ENCODE data around the gene GIMAP6.
"Not testable (repeated sequence)": the region's sequence is repeated elsewhere in the genome, so short reads cannot be mapped to it uniquely, and the experiment has no call there.

The GIMAP6 gene

DNA sequence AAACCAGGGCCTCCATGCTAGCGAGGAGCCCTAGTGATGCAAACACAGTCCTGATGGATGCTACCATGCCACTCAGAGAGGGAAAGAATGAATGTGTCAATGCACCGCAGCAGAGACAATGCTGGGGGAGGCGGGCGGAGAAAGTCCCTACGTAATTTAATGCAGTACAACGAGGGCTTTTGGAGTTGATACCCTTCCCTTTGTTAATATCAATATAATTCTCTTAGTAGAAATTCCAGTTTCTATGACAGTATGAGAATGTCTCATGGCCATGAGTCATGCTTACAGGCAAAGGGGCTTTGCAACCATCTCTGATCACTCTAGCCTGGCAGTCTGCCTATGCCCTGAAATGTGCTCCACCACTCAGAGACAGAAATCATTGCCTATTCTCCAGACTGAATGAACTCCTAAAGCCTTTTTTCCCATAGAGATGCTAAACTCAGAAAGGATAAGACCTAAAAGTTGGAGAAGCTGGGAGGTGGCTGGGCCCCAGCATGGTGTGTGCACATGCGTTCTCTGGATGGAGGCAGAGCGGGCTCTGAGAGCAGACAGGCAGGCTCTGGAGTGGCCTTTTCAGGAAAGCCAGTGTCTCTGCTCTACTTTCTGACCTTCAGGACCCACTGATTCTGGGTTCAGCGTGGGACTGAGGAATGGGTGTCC is 33.0 kb upstream of the GIMAP6 start:
- Histone ChIP-seq H3K27ac (ENCODE audit: low read depth, low read length, severe bottlenecking) (no peak overlapping the region), H3K4me1 (ENCODE audit: control insufficient read depth, insufficient read depth, low read length, poor library complexity, severe bottlenecking) (no peaks in the 10 kb centered on the region), H3K9me3 (ENCODE audit: control insufficient read depth, low read length) (no peaks in the 10 kb centered on the region), H3K4me3 (ENCODE audit: extremely low read depth, insufficient read depth, low read length, poor library complexity, severe bottlenecking) (no peak overlapping the region), H3K36me3 (ENCODE audit: control insufficient read depth, insufficient read depth, low read length) (no peaks in the 10 kb centered on the region)
- WGBS, 2 experiments (ENCODE audit: insufficient coverage in 2 of 2), result 86% methylated on average over 4 to 5 of the region's 9 CpGs

GRCh38 chr7:150663802-150664494 is 31.8 kb upstream of the GIMAP6 start:
- 87% methylated on average over 2 of the region's 4 CpGs; no CpG with 5 or more reads in 1 of the 2 experiments for WGBS, 2 experiments (ENCODE audit: insufficient coverage in 2 of 2)

DNA sequence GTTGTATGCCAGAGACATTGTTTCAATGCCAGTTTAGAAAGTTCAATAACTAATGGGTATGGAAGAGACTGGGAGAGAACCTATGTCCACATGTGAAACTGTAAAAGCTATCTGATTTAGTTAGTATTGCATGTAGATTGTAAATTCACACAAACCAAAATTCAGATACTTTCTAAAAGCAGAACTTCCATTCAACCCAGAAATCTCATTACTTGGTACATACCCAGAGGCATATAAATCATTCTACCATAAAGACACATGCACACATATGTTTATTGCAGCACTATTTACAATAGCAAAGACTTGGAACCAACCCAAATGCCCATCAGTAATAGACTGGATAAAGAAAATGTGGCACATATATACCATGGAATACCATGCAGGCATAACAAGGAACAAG is 30.6 kb upstream of the GIMAP6 start:
- not testable (repeated sequence) for H3K27ac ChIP-seq (ENCODE audit: low read depth, low read length, severe bottlenecking); H3K4me3 ChIP-seq (ENCODE audit: extremely low read depth, insufficient read depth, low read length, poor library complexity, severe bottlenecking); H3K36me3 ChIP-seq (ENCODE audit: control insufficient read depth, insufficient read depth, low read length); H3K9me3 ChIP-seq (ENCODE audit: control insufficient read depth, low read length); H3K4me1 ChIP-seq (ENCODE audit: control insufficient read depth, insufficient read depth, low read length, poor library complexity, severe bottlenecking)

More at GRCh38 chr7:150663802-150664494, 31.8 kb upstream of the GIMAP6 start:
- peaks cover under 1% of the 10 kb centered on the region for H3K9me3 ChIP-seq (ENCODE audit: control insufficient read depth, low read length)
- H3K27ac ChIP-seq (ENCODE audit: low read depth, low read length, severe bottlenecking), result no peak overlapping the region
- H3K4me1 ChIP-seq (ENCODE audit: control insufficient read depth, insufficient read depth, low read length, poor library complexity, severe bottlenecking), result no peaks in the 10 kb centered on the region
- H3K4me3 ChIP-seq (ENCODE audit: extremely low read depth, insufficient read depth, low read length, poor library complexity, severe bottlenecking), result no peak overlapping the region
- H3K36me3 ChIP-seq (ENCODE audit: control insufficient read depth, insufficient read depth, low read length), result no peaks in the 10 kb centered on the region

- H3K4me1 ChIP-seq (ENCODE audit: control insufficient read depth, insufficient read depth, low read length, poor library complexity, severe bottlenecking), result no peaks in the 10 kb centered on the region
- H3K9me3 ChIP-seq (ENCODE audit: control insufficient read depth, low read length), result peaks cover 12% of the 10 kb centered on the region
- WGBS, 2 experiments (ENCODE audit: insufficient coverage in 2 of 2), result 87 to 100% methylated on average over 1 to 2 of the region's 4 CpGs
- no peak overlapping the region for H3K27ac ChIP-seq (ENCODE audit: low read depth, low read length, severe bottlenecking)
- H3K4me3 ChIP-seq (ENCODE audit: extremely low read depth, insufficient read depth, low read length, poor library complexity, severe bottlenecking), result no peak overlapping the region
- H3K36me3 ChIP-seq (ENCODE audit: control insufficient read depth, insufficient read depth, low read length), result no peaks in the 10 kb centered on the region
Measured at GRCh38 chr7:150660939-150661613, 28.9 kb upstream of the GIMAP6 start.

DNA sequence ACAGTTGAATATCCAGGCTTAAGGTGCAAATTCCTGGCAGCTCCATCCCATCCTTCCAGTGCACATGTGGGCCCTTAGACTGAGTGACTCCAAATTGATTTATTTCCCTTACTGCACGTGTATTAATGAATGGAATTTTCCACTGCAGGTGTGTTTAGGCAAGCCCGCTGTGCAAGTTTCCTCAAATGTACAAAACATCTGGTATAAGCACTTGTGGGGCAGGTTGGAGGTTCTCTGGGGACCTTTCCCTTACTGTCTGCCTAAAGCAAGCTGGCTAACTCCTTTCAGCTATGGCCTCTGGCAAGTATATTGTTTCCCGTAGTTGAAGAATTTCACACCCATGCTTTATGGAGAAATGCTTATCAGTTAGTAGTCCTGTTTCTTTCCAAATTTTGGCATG is 25.3 kb upstream of the GIMAP6 start:
- no peak overlapping the region for H3K27ac ChIP-seq (ENCODE audit: low read depth, low read length, severe bottlenecking)
- no peak overlapping the region for H3K4me3 ChIP-seq (ENCODE audit: extremely low read depth, insufficient read depth, low read length, poor library complexity, severe bottlenecking)
- no peaks in the 10 kb centered on the region for H3K4me1 ChIP-seq (ENCODE audit: control insufficient read depth, insufficient read depth, low read length, poor library complexity, severe bottlenecking)
- no peaks in the 10 kb centered on the region for H3K36me3 ChIP-seq (ENCODE audit: control insufficient read depth, insufficient read depth, low read length)
- H3K9me3 ChIP-seq (ENCODE audit: control insufficient read depth, low read length), result peaks cover 12% of the 10 kb centered on the region
- WGBS, 2 experiments (ENCODE audit: insufficient coverage in 2 of 2), result 83 to 93% methylated on average over 1 to 2 of the region's 3 CpGs

GRCh38 chr7:150656047-150656446 is 23.9 kb upstream of the GIMAP6 start:
- 96 to 100% methylated on average over 2 to 3 of the region's 5 CpGs for WGBS, 2 experiments (ENCODE audit: insufficient coverage in 2 of 2)
- Histone ChIP-seq H3K4me3 (ENCODE audit: extremely low read depth, insufficient read depth, low read length, poor library complexity, severe bottlenecking) (no peak overlapping the region), H3K27ac (ENCODE audit: low read depth, low read length, severe bottlenecking) (no peak overlapping the region), H3K4me1 (ENCODE audit: control insufficient read depth, insufficient read depth, low read length, poor library complexity, severe bottlenecking) (no peaks in the 10 kb centered on the region), H3K36me3 (ENCODE audit: control insufficient read depth, insufficient read depth, low read length) (no peaks in the 10 kb centered on the region), H3K9me3 (ENCODE audit: control insufficient read depth, low read length) (peaks cover 17% of the 10 kb centered on the region)

DNA sequence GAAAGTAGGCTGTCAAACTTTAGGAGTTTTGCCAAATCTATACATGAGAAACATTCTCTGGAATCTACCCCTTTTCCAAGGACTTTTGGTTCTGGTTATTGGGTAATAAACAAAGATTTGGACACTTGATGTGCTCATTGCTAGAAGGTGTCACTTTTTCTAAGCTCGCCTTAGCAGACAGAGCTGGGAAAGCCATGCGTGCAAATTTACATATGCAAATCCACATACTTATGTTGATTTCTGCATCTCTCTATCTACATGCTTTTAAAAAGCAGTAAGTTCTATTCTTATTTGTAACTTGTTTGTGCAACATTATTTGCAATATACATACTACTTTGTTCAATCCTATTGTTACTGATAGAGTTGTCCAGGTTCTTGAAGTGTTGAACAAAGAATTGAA is 22.5 kb upstream of the GIMAP6 start:
- Histone ChIP-seq H3K4me1 (ENCODE audit: control insufficient read depth, insufficient read depth, low read length, poor library complexity, severe bottlenecking) (no peaks in the 10 kb centered on the region), H3K27ac (ENCODE audit: low read depth, low read length, severe bottlenecking) (no peak overlapping the region), H3K36me3 (ENCODE audit: control insufficient read depth, insufficient read depth, low read length) (no peaks in the 10 kb centered on the region), H3K9me3 (ENCODE audit: control insufficient read depth, low read length) (peaks cover 17% of the 10 kb centered on the region), H3K4me3 (ENCODE audit: extremely low read depth, insufficient read depth, low read length, poor library complexity, severe bottlenecking) (no peak overlapping the region)
- WGBS, 2 experiments (ENCODE audit: insufficient coverage in 2 of 2), result 83% methylated on average over 1 of the region's 2 CpGs; no CpG with 5 or more reads in 1 of the 2 experiments

DNA sequence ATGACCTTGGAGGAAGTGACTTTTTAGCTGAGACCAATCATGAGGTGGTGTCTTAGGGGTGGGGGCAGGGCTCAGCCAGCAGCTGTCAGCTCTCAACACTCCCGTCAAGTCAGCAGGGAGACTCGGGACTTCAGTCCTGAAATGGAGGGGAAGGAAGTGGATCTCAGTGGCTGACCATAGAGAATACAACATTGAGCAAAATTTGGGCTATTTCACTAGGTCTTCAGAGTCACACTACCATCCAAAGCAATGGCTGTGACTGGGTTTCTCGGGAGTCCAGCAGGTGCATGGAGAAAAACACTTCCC is 16.8 kb upstream of the GIMAP6 start:
- no peak overlapping the region for H3K27ac ChIP-seq (ENCODE audit: low read depth, low read length, severe bottlenecking)
- peaks cover 5% of the 10 kb centered on the region for H3K9me3 ChIP-seq (ENCODE audit: control insufficient read depth, low read length)
- no peaks in the 10 kb centered on the region for H3K36me3 ChIP-seq (ENCODE audit: control insufficient read depth, insufficient read depth, low read length)
- 41 to 45% methylated on average over 2 of the region's 3 CpGs for WGBS, 2 experiments (ENCODE audit: insufficient coverage in 2 of 2)
- H3K4me1 ChIP-seq (ENCODE audit: control insufficient read depth, insufficient read depth, low read length, poor library complexity, severe bottlenecking), result no peaks in the 10 kb centered on the region
- no peak overlapping the region for H3K4me3 ChIP-seq (ENCODE audit: extremely low read depth, insufficient read depth, low read length, poor library complexity, severe bottlenecking)

DNA sequence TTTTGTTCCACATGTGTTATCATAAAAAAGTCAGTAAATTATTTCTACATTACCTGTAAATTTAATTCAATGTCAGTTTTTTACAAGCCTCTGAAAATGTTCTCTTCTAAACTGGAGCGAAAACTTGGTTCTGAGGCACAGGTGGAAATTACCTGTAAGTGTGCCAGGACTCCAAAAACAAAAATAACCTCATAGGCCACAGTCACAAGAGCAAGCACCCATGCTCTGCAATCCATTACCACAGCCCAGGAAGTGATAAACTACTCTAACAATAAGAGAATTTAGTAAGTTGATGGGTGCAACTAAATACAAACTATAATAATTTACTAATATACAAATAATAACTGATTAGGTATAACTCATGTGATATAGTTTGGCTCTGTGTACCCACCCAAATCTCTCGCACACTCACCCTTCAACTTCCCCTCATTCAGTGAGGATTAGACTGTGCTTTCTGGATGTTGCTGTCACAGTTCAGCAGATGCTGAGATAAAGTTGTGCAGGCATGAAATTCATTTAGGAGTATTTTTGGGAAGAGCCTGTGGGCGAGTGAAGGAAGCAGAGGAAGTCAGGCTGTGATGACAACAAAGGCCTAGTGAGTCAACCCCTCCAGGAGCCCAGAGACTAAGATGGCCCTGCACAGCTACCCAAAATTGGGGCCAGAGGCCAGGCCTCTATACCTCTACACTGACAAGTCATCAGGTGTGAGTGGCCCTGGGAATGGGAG is 16.3 kb upstream of the GIMAP6 start:
- H3K4me3 ChIP-seq (ENCODE audit: extremely low read depth, insufficient read depth, low read length, poor library complexity, severe bottlenecking), result no peak overlapping the region
- H3K36me3 ChIP-seq (ENCODE audit: control insufficient read depth, insufficient read depth, low read length), result no peaks in the 10 kb centered on the region
- no peak overlapping the region for H3K27ac ChIP-seq (ENCODE audit: low read depth, low read length, severe bottlenecking)
- H3K9me3 ChIP-seq (ENCODE audit: control insufficient read depth, low read length), result peaks cover 5% of the 10 kb centered on the region
- no peaks in the 10 kb centered on the region for H3K4me1 ChIP-seq (ENCODE audit: control insufficient read depth, insufficient read depth, low read length, poor library complexity, severe bottlenecking)
- WGBS, 2 experiments (ENCODE audit: insufficient coverage in 2 of 2), result 83% methylated on average over 1 of the region's 3 CpGs; no CpG with 5 or more reads in 1 of the 2 experiments

DNA sequence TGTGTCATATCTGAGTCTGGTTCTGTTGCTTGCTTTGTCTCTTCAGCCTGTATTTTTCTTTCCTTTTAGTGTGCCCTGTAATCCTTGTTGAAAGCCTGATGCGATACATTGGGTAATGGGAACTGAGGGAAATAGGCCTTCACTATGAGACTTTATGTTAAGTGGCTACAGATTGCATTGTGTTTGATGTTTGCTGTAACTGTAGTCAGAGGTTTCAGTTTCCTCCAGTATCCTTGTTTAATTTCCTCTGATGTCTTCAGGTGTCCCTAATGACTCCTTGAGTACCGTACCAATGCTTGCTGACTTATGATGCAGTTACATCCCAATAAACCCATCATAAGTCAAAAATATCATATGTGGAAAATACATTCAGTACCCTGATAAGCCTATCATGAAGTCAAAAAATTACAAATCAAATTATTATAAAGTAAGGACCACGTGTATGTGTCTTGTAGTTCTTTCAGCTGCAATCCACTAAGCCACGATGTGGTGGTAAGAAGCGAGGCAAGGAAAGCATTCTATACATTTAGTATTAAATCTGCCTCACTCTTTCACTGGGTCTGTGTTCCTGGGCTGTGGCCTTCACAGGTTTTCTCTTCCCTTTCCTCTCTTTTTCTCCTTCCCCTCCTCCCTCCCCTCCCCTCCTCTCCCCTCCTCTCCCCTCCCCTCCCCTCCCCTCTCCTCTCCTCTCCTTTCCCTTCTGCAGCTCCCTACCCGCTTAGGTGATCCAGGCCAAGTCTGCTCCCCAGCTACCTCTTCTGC is 13.3 kb upstream of the GIMAP6 start:
- WGBS, 2 experiments (ENCODE audit: insufficient coverage in 2 of 2), result 94 to 100% methylated on average over 1 to 3 of the region's 6 CpGs
- H3K9me3 ChIP-seq (ENCODE audit: control insufficient read depth, low read length), result no peaks in the 10 kb centered on the region

More for the DNA sequence above, 13.3 kb upstream of the GIMAP6 start:
- Histone ChIP-seq H3K27ac (ENCODE audit: low read depth, low read length, severe bottlenecking) (no peak overlapping the region), H3K4me1 (ENCODE audit: control insufficient read depth, insufficient read depth, low read length, poor library complexity, severe bottlenecking) (no peaks in the 10 kb centered on the region), H3K36me3 (ENCODE audit: control insufficient read depth, insufficient read depth, low read length) (no peaks in the 10 kb centered on the region), H3K4me3 (ENCODE audit: extremely low read depth, insufficient read depth, low read length, poor library complexity, severe bottlenecking) (no peak overlapping the region)
